Astrocyte of the spinal cord (primary cell): ENCODE measurements around the gene MRPL10.

ENCODE experiments used
- DNase-seq: peaks from one replicate; pipeline ENCODE4 v3.0.0; 2011; ENCODE audit warnings: low read depth, low spot score
- H3K4me3 ChIP-seq: 2 replicates; pipeline ENCODE4 v1.5.1; 2011; ENCODE audit warnings: low read depth, mild to moderate bottlenecking, low read length, moderate library complexity
- CTCF ChIP-seq: IDR thresholded peaks from 2 replicates; pipeline ENCODE4 v1.5.1; 2012; ENCODE audit warnings: low read depth, mild to moderate bottlenecking, low read length, inconsistent platforms
- in situ Hi-C: cut with HindIII; loops from 2 replicates; pipeline ENCODE4 v1.10.0; 2017; ENCODE audit warnings: low sequenced_read_pairs

MRPL10 gene

GRCh38 chr17:47830396-47831002, 842 bp downstream of the MRPL10 start:
- in situ Hi-C loops: no loop called here
- peak overlapping the region; percentile 96 for H3K4me3 ChIP-seq
- DNase-seq: no peak
- no peak for TF ChIP-seq CTCF

GRCh38 chr17:47829870-47830269, 1.5 kb downstream of the MRPL10 start:
- DNase-seq: no peak
- no peak for TF ChIP-seq CTCF
- in situ Hi-C loops: no loop called here
- no peak overlapping the region for H3K4me3 ChIP-seq

DNA sequence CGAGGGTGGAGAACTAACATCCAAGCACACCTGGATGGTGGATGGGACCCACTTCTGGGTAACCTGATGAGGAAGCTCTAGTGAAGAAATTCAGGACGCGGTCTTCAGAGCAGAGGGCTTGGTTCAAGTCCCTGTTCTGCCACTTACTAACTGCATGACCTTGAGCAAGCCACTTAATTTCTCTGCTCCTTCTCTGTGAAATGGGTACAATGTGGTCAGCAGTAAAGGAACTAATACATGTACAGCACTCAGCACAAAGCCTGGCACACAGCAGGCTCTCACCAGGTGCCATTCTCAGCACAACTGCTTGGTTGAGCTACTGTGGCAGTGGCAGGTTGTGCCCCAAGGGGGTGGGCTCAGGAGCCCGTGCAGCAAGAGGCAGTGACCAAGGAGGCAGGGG, 7.8 kb downstream of the MRPL10 start:
- in situ Hi-C loops: no loop called here
- H3K4me3 ChIP-seq: no peak overlapping the region
- no peak for TF ChIP-seq CTCF
- no peak for DNase-seq

GRCh38 chr17:47822785-47823184, 8.6 kb downstream of the MRPL10 start:
- in situ Hi-C loops: no loop called here
- no peak for TF ChIP-seq CTCF

GRCh38 chr17:47821424-47822391, 9.6 kb downstream of the MRPL10 start, which contains the start of gene OSBPL7:
Gene OSBPL7 (minus strand): TSS chr17:47821794. CDS start chr17:47820278, 1,516 bp downstream.
- in situ Hi-C loops: no loop called here
- H3K4me3 ChIP-seq: peak within 1 kb of the TSS; percentile 72
- peak; percentile 84 for DNase-seq
- peak; percentile 46 for TF ChIP-seq CTCF

More at GRCh38 chr17:47822785-47823184, 8.6 kb downstream of the MRPL10 start:
- no peak for DNase-seq
- no peak overlapping the region for H3K4me3 ChIP-seq

DNA sequence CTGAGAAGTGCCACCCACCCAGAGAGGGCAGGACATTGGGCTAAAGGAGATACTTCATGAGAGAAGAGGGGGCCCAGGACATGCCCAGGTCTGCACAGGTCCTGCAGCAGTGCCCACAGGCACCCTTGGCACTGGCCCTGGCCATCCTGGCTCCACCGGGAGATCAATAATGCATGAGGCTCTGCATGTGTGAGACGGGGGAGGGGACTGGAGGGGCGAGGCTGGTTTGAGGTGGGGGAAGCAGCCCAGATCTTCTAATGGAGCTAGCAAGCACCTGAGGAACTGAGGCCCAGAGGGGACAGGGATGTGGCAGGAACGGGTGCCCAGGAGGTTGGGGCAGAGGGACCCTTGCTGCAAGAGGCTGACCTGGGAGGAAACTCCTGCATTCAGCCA, 10.3 kb downstream of the MRPL10 start:
- H3K4me3 ChIP-seq: peak overlapping the region; percentile 72
- in situ Hi-C loops: no loop called here
- DNase-seq: no peak
- TF ChIP-seq CTCF: no peak
